Left colon (tissue), 2 donors: ENCODE results near the gene LPP. TPM values are rescaled to one million over a fixed set of nuclear protein-coding genes. Genes with fewer than 3 reads are reported as not detected.

ENCODE experiments used
- ATAC-seq: fragments of 200-7000 bp; cut with Tn5 transposase; one replicate; pipeline ENCODE4 v1.9.1; 2020; ENCODE audit warnings: mild to moderate bottlenecking, moderate library complexity
- DNase-seq, 2 donors: peaks; one replicate each; pipeline ENCODE4 v3.0.0-alpha.2; 2020
- intact Hi-C, 2 donors: fragments of 100-400 bp; cut with DNase I in 1 of 2; cut with micrococcal nuclease in 1 of 2; formaldehyde crosslinking; loops; one replicate each; pipeline versions ENCODE4 v1.11.2 to v1.14.0; 2022; cut with DNase I, micrococcal nuclease
- total RNA-seq, 2 donors: library from RNA; stranded (reverse); fragmentation: NEBNext Ultra II Directional; extraction: Animal tissue kit (Norgen Biotek cat#: 25700); gene quantifications; one replicate each; pipeline ENCODE4 v1.2.1, GENCODE V29; 2021
- donor health status: DM: no; HTN: no; CAD: no.
- donor health status: DM: yes; HTN: yes; CAD: no.

LPP gene
- total RNA-seq, 2 donors from 2014 or later, result 228 to 258 TPM

DNA sequence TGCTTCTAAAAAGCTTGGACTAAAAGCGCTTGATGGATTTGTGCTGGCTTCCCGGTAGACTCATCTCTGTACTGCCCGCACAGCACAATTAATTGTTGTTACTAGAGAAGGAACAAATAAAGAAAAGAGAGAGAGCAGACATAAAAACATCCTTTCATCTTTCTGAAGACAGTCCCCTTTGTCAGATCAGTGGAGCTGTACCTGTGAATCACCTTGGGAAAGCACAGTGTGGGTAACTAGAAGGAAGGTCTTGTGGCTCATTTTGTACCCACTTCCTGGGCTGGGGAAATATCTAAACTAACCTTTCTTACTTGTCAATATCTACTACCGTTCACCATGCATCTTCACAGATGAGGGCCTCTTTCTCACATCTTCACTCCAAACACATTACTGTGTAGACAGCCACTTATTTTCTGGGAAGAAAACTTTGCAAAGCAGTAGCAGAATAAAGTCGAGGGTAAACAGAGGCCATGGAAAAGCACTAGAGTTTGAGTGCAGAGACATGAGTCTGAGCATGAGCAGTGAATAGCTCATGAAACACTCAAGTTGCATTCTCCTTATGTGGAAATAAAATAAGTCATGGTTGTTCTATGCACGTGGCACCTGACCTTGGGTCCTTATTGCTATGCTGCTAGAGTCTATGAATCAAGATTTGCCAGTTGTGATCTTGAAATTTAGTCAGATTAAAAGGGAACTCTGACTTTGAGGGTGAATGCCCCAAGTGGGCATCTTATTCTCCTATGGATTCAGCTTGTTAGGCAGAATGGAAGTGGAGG is 169.3 kb downstream of the LPP start:
- no peak for ATAC-seq
- intact Hi-C loops, result no loop called here
- DNase-seq, result no peak

GRCh38 chr3:188326111-188326510 is 172.2 kb downstream of the LPP start:
- ATAC-seq (no peak), DNase-seq (no peak)
- intact Hi-C loops, result no loop called here

- no peak for DNase-seq
- no peak for ATAC-seq
- intact Hi-C loops, result no loop called here
These were observed 173.0 kb downstream of the LPP start for GRCh38 chr3:188326968-188327367.

DNA sequence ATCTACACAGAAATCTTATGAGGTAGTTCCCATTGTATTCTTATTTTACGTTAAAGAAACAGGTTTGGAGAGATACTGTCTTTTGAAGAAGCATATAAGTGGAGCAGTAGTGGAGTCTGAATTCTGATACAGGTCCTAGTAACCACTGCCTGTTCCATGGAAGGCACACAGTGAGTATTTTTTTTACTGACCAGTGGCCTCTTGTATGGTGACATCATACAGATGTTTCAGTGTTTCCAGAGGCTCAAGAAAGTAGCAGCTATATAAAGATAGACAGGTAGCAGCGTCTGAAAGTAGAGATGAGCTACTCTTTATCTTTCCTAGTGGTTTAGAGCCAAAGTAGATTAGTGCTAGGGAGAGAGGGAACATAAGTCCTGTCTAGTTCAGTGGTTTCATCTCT is 173.5 kb downstream of the LPP start:
- DNase-seq, result no peak
- intact Hi-C loops, result no loop called here
- no peak for ATAC-seq

DNA sequence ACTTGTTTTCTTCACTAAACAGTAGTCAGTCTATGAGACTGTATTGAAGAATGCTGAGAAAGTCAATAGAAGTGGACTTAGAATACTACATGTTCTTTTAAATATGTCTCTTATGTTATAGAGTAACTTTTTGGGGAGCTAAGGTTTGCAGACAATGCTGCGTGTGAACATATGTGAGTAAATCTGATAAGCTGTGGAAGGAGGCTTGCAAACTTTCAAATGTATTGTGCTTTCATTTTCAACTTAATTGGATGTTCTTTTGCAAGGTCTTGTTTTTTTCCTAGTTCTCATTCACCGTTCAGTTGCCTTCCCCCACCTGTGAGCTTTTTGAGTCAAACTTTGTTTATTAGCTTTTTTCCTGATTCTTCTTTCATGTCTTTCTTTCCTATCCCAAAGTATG is 176.2 kb downstream of the LPP start:
- no peak for ATAC-seq
- no peak for DNase-seq
- intact Hi-C loops, result no loop called here

GRCh38 chr3:188331166-188331565 is 177.2 kb downstream of the LPP start:
- ATAC-seq (no peak), DNase-seq (no peak)
- intact Hi-C loops, result no loop called here

DNA sequence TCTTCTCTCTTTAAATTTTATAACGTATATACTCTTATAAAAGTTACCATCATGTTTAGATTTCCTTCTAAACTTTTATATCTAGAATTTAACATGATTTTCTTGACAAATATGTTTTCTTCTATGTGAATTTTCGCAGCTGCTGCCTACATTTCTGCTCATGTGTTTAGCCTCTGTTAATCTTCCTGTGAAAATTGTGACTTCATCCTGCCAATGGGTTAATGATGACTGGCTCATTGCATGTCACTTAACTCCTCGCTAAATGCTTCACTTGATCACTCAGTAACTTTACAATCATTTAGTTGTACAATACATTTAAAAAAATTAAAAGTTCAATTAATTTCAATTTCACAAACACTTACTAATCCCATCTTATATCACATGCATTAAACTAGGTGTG is 178.1 kb downstream of the LPP start:
- ATAC-seq (no peak), DNase-seq (no peak)
- intact Hi-C loops, result no loop called here

DNA sequence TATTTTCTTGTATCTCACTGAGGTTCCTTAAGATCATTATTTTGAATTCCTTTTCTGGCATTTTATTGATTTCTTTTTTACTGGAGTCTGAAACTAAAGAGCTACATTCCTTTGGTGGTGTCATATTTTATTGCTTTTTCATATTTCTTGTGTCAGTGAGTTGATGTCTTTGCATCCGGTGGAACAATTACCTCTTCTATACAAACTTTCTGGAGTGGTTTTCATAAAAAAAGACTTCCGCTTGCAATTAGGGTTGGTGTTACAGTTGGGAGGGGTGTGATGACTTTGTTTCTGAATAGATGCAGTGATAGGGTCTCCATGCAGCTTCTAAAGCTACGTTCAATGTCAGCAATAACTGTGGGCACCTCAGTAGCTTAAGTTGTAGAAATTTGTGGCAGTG is 181.7 kb downstream of the LPP start:
- ATAC-seq (no peak), DNase-seq (no peak)
- intact Hi-C loops, result no loop called here

GRCh38 chr3:188336178-188336577 is 182.2 kb downstream of the LPP start:
- intact Hi-C loops, result no loop called here
- no peak for ATAC-seq
- DNase-seq, result no peak

DNA sequence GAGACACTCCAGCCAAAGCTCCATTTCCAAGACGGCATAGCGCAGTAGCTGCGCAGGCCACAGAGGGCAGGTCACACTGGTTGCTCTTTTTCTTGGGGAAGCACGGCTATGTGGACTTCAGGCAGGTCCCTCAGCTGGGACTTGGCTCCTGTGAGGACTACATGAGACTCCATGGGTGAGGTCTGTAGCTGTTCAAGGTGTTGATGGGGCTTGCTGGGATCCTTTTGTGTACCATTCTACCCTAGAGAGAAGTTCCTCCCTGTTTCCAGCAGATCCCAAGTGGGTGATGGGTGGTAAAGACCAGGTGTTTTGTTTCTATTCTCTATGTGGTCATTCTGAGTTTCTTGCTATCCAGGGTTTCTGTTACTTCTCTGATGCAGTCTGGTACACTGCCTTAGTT is 183.3 kb downstream of the LPP start:
- DNase-seq (no peak), ATAC-seq (no peak)
- intact Hi-C loops, result no loop called here

DNA sequence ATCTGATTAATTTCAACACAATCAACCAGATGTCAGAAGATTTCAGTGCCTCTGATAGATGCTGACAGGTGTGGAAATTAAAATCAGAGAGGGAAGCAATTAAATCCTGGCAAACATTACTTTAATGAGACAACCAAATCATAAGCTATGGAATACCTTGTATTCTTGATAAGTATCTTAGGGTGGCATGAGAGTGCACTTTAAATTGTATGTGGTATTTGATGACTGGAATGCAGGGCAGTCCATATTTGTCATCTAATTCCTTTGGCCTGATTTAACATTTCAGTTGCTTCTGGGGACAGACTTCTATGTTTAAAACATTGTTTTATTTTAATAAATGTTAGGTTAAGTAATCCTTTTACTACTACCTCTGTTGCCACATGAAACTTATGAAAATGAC is 184.1 kb downstream of the LPP start:
- intact Hi-C loops, result no loop called here
- no peak for ATAC-seq
- no peak for DNase-seq

DNA sequence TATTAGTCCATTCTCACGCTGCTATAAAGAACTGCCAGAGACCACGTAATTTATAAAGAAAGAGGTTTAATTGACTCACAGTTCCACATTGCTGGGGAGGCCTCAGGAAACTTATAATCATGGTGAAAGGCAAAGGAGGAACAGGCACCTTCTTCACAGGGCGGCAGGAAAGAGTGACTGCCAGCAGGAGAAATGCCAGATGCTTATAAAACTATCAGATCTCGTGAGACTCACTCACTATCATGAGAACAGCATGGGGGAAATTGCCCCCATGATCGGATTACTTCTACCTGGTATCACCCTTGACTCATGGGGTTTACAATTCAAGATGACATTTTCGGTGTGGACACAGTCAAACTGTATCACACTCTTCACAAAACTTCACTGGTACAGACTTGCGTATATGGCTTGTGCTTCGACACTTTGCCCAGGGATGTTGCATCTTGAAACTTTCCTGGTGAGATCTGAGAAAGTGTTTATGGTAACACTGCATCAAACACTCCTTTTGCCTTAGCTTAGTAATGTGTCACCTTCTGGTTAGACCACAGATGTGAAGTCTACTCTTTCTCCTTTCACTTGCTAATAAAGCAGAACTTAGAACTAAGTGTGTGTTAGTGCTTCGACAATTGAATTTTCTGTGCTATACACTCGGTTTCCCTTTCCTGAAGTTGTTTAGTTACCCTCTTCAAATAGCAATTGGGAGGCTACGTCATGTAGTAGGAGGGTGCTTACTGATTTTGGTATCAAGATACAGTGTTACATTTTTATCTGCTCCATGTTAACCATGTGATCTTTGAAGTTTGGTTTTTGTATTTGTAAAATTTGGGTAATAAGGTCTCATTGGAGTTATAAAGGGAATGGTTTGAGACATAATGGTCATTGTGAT is 185.7 kb downstream of the LPP start:
- intact Hi-C loops, result no loop called here
- ATAC-seq (no peak), DNase-seq (no peak)

DNA sequence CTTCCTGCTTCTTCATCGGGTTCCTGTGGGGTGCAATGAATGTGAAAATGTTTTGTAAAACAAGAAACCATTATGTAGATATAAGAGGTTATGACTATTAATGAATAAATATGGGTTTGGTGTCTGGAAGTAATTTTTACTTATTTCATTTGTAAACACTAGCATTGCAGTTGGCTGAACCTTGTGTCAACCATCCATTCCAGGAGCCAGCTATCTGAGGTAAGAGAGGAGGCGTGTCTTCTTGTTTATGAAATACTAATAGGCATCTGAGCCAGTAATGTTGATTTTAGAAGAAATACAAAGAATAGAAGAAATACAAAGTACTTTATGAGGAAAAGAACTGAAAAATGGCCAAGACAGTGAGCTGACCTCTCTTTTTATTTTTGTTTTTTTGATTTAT is 187.5 kb downstream of the LPP start:
- intact Hi-C loops, result no loop called here

DNA sequence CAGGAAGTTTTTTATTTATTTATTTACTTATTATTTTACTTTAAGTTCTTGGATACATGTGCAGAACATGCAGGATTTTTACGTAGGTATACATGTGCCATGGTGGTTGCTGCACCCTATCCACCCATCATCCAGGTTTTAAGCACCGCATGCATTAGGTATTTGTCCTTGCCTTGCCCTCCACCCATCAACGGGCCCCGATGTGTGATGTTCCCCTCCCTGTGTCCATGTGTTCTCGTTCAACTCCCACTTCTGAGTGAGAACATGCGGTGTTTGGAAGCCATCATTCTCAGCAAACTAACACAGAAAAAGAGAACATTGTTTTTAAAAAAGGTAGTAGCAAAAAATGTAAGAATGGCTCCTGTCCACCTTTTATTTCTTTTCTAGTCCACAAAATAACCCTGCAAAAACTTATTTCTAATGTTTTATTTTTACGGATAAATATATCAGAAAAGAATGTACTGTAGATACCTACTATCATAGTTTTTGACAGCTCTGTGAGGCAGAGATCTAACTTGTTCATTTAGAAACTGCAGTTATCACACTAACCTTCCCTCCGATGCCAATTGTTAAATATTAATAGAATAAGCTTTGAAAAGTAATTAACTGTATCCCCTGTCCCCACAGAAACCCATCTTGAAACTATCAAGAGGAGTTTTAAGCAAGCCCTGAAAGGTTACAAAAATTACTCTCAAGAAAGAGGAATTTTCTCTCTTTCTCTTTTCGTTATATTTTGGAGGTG is 189.2 kb downstream of the LPP start:
- no peak for ATAC-seq
- intact Hi-C loops, result no loop called here

More for the DNA sequence above, 187.5 kb downstream of the LPP start:
- DNase-seq, result no peak
- no peak for ATAC-seq

DNA sequence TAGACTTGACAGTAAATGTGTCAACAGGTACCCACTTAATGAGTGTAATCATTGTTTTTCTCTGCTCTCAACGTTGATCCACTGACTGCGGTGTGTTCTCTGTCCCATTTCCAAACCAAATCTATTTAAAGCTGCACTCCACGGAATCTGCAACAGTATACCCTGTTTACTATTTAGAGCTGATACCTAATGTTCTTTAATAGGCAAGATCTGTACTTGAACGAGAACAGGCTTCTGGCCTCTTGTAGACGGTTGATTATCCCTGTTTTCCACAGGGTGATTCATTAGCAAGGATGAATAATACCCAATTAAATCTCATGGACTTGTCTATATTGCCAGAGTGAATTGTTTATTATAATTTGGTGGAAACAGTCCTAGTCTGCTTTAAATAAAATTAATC is 189.9 kb downstream of the LPP start:
- ATAC-seq (no peak), DNase-seq (no peak)
- intact Hi-C loops, result no loop called here

More for the DNA sequence above, 189.2 kb downstream of the LPP start:
- DNase-seq, result no peak

- DNase-seq, result no peak
- no peak for ATAC-seq
- intact Hi-C loops, result no loop called here
These were observed 191.3 kb downstream of the LPP start for GRCh38 chr3:188345223-188345622.

GRCh38 chr3:188348435-188349244 is 194.7 kb downstream of the LPP start:
- intact Hi-C loops, result no loop called here
- ATAC-seq (peak; percentile 44), DNase-seq (peak in 1 of 2 donors; percentile 25)

GRCh38 chr3:188349351-188349901 is 195.5 kb downstream of the LPP start:
- no peak for DNase-seq
- ATAC-seq, result no peak
- intact Hi-C loops, result no loop called here

GRCh38 chr3:188349933-188350332 is 196.0 kb downstream of the LPP start:
- intact Hi-C loops, result no loop called here
- DNase-seq, result no peak
- no peak for ATAC-seq
